Mucosa of descending colon (tissue), 3 donors: ENCODE data around the gene PDHX. TPM values are rescaled to one million over a fixed set of nuclear protein-coding genes. Genes with fewer than 3 reads are reported as not detected.

Experiments used
- ATAC-seq: fragments of 200-7000 bp; cut with Tn5 transposase; one replicate; pipeline ENCODE4 v1.9.1; 2020; ENCODE audit warnings: mild to moderate bottlenecking, moderate library complexity
- DNase-seq, 3 donors: peaks; one replicate each; pipeline ENCODE4 v3.0.0-alpha.2; 2020
- H3K36me3 ChIP-seq: fragments of 200-600 bp; one replicate; pipeline ENCODE4 v1.8.0; 2021; ENCODE audit warnings: low read depth, mild to moderate bottlenecking
- H3K4me1 ChIP-seq: fragments of 200-600 bp; one replicate; pipeline ENCODE4 v1.8.0; 2021; ENCODE audit warnings: low read depth, mild to moderate bottlenecking
- H3K4me3 ChIP-seq: fragments of 200-600 bp; one replicate; pipeline ENCODE4 v1.8.0; 2021; ENCODE audit warnings: mild to moderate bottlenecking
- H3K9me3 ChIP-seq: fragments of 200-600 bp; one replicate; pipeline ENCODE4 v1.8.0; 2021; ENCODE audit warnings: mild to moderate bottlenecking
- CTCF ChIP-seq: fragments of 200-600 bp; IDR thresholded peaks from one replicate; pipeline ENCODE4 v1.8.0; 2022; ENCODE audit warnings: antibody characterized with exemption, mild to moderate bottlenecking
- intact Hi-C, 2 donors: fragments of 100-400 bp; cut with DNase I in 1 of 2; cut with micrococcal nuclease in 1 of 2; formaldehyde crosslinking; loops; one replicate each; pipeline versions ENCODE4 v1.11.0 to v1.11.1; 2022; cut with DNase I, micrococcal nuclease
- total RNA-seq, 3 donors: library from RNA; stranded (reverse); fragmentation: NEBNext Ultra II Directional in 2 of 3; extraction: Animal tissue kit (Norgen Biotek cat#: 25700) in 2 of 3; gene quantifications; one replicate each; pipeline versions ENCODE4 v1.2.1 to v1.2.4, GENCODE V29; 2021 to 2023
- donor health status: DM: no; HTN: no; CAD: no; lungs with moderate emphysema.
- donor health status: DM: no; HTN: no; CAD: no.
- donor health status: DM: no; HTN: yes; CAD: no.

PDHX gene
- total RNA-seq, 3 donors from 2014 or later: 39.4 to 44.3 (median 42.1) TPM

- no peaks in the 10 kb centered on the region for H3K36me3 ChIP-seq
- TF ChIP-seq CTCF: no peak
- no peaks in the 10 kb centered on the region for H3K4me1 ChIP-seq
- DNase-seq: no peak
- ATAC-seq: no peak
- intact Hi-C loops: no loop called here
- H3K4me3 ChIP-seq: no peak overlapping the region
- H3K9me3 ChIP-seq: no peaks in the 10 kb centered on the region
Measured at GRCh38 chr11:34970033-34970432, 53.6 kb downstream of the PDHX start.

DNA sequence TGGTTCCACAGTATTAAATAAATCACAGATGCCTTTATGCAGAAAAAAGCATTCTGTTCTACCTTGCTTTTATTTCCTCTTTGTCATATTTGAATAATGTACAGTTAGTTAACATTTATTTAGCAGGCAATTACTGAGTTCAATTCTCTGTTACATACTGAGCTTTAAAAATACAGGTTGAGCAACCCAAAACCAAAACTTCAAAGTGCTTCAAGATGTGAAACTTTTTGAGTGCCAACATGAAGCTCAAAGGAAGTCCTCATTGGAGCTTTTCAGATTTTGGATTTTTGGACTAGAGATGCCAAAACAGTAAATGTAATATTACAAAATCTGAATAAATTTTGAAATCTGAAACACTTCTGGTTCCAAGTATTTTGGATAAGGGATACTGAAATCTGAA, 54.1 kb downstream of the PDHX start:
- Histone ChIP-seq H3K9me3 (no peaks in the 10 kb centered on the region), H3K36me3 (no peaks in the 10 kb centered on the region), H3K4me3 (no peak overlapping the region), H3K4me1 (no peaks in the 10 kb centered on the region)
- DNase-seq (no peak), ATAC-seq (no peak)
- no peak for TF ChIP-seq CTCF
- intact Hi-C loops: no loop called here

GRCh38 chr11:34971928-34972327, 55.5 kb downstream of the PDHX start:
- Histone ChIP-seq H3K9me3 (no peaks in the 10 kb centered on the region), H3K36me3 (no peaks in the 10 kb centered on the region), H3K4me1 (no peaks in the 10 kb centered on the region), H3K4me3 (no peak overlapping the region)
- DNase-seq (no peak), ATAC-seq (no peak)
- no peak for TF ChIP-seq CTCF
- intact Hi-C loops: no loop called here

DNA sequence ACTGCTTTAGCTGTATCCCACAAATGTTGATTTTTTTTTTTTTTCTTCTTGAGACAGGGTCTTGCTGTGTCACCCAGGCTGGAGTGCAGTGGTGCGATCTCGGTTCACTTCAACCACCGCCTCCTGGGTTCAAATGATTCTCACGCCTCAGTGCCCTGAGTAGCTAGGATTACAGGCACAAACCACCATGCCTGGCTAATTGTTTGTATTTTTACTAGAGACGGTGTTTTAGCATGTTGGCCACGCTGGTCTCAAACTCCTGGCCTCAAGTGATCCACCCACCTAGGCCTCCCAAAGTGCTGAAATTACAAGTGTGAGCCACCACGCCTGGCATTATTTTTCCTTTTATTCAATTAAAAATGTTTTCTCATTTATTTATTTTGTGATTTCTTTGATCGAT, 55.9 kb downstream of the PDHX start:
- H3K4me1 ChIP-seq: no peaks in the 10 kb centered on the region
- no peaks in the 10 kb centered on the region for H3K9me3 ChIP-seq
- no peak for TF ChIP-seq CTCF
- no peaks in the 10 kb centered on the region for H3K36me3 ChIP-seq
- intact Hi-C loops: no loop called here
- ATAC-seq (no peak), DNase-seq (no peak)
- H3K4me3 ChIP-seq: no peak overlapping the region

DNA sequence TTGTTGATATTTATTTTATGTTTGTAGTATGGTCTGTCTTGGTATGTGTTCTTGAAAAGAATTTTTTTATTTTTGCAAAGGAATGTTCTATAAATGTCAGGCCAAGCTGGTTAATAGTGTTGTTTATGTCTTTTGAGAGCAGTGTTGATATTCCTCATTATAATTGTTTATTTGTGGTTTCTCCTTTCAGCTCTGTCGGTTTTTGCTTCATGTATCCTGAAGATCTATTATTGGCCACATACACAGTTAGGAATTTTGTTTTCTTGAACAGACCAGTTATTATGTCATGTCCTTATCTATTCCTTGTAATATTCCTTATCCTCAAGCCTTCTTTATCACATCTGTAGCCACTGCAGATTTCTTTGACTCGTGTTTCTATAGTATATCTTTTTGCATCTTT, 56.5 kb downstream of the PDHX start:
- intact Hi-C loops: no loop called here
- ATAC-seq (no peak), DNase-seq (no peak)
- no peak overlapping the region for H3K4me3 ChIP-seq
- TF ChIP-seq CTCF: no peak
- H3K36me3 ChIP-seq: no peaks in the 10 kb centered on the region
- no peaks in the 10 kb centered on the region for H3K9me3 ChIP-seq
- no peaks in the 10 kb centered on the region for H3K4me1 ChIP-seq

- Histone ChIP-seq H3K9me3 (no peaks in the 10 kb centered on the region), H3K4me1 (no peaks in the 10 kb centered on the region), H3K36me3 (no peaks in the 10 kb centered on the region), H3K4me3 (no peak overlapping the region)
- DNase-seq (no peak), ATAC-seq (no peak)
- no peak for TF ChIP-seq CTCF
- intact Hi-C loops: no loop called here
Measured at GRCh38 chr11:34975482-34975881, 59.1 kb downstream of the PDHX start.
